Activated CD4-positive, CD25-positive, alpha-beta regulatory T cell treated with anti-CD3 and anti-CD28 coated beads, Interleukin-2, amount 50 U/mL, for 24 hours (primary cell): ENCODE results near the gene TXNDC17.
"Not testable (repeated sequence)": the region's sequence is repeated elsewhere in the genome, so short reads cannot be mapped to it uniquely, and the experiment has no call there.

Experiments
- ATAC-seq, 2 donors: fragments of 150-1000 bp; cut with Tn5 transposase; one replicate each; pipeline ENCODE4 v1.10.0; 2021; ENCODE audit warnings: mild to moderate bottlenecking in 1 of 2, moderate library complexity in 1 of 2

TXNDC17 gene

GRCh38 chr17:6640536-6641246, at the start of gene TXNDC17, which contains the start of gene KIAA0753:
Gene TXNDC17, plus strand, starts transcription at chr17:6641060. Its CDS starts 23 bp downstream, at chr17:6641083.
Gene KIAA0753, minus strand, starts transcription at chr17:6640711. Its CDS starts 5,608 bp downstream, at chr17:6635103.
- ATAC-seq = peak; percentile 82 to 85

GRCh38 chr17:6591599-6592158, 49.2 kb upstream of the TXNDC17 start:
- ATAC-seq = no peak

- ATAC-seq = no peak
These were observed 48.7 kb upstream of the TXNDC17 start for GRCh38 chr17:6592173-6592572.

GRCh38 chr17:6593371-6593770, 47.5 kb upstream of the TXNDC17 start:
- ATAC-seq = not testable (repeated sequence)

- no peak for ATAC-seq
These were observed 44.8 kb upstream of the TXNDC17 start for GRCh38 chr17:6596081-6596480.

GRCh38 chr17:6596511-6596910, 44.3 kb upstream of the TXNDC17 start:
- no peak for ATAC-seq

GRCh38 chr17:6596941-6597340, 43.9 kb upstream of the TXNDC17 start:
- no peak for ATAC-seq

- no peak for ATAC-seq
These were observed 43.1 kb upstream of the TXNDC17 start for GRCh38 chr17:6597727-6598126.

- ATAC-seq = no peak
These were observed 41.5 kb upstream of the TXNDC17 start for GRCh38 chr17:6599364-6599763.

- no peak for ATAC-seq
These were observed 38.7 kb upstream of the TXNDC17 start for GRCh38 chr17:6602141-6602540.

- ATAC-seq = no peak
These were observed 37.0 kb upstream of the TXNDC17 start for GRCh38 chr17:6603744-6604325.

- ATAC-seq = no peak
These were observed 35.7 kb upstream of the TXNDC17 start for GRCh38 chr17:6605142-6605541.

- ATAC-seq = no peak
These were observed 32.5 kb upstream of the TXNDC17 start for GRCh38 chr17:6608321-6608720.

- no peak for ATAC-seq
These were observed 30.8 kb upstream of the TXNDC17 start for GRCh38 chr17:6610011-6610410.

GRCh38 chr17:6611231-6611630, 29.6 kb upstream of the TXNDC17 start:
- ATAC-seq = no peak

- ATAC-seq = no peak
These were observed 16.9 kb upstream of the TXNDC17 start for GRCh38 chr17:6623941-6624340.

- ATAC-seq = no peak
These were observed 14.2 kb upstream of the TXNDC17 start for GRCh38 chr17:6626616-6627015.

- no peak for ATAC-seq
These were observed 13.8 kb upstream of the TXNDC17 start for GRCh38 chr17:6627019-6627418.

- no peak for ATAC-seq
These were observed 10.5 kb upstream of the TXNDC17 start for GRCh38 chr17:6630390-6630789.

GRCh38 chr17:6632530-6632929, 8.3 kb upstream of the TXNDC17 start:
- ATAC-seq = no peak

- no peak for ATAC-seq
These were observed 7.6 kb upstream of the TXNDC17 start for GRCh38 chr17:6633263-6633662.

- ATAC-seq = no peak
These were observed 4.8 kb upstream of the TXNDC17 start for GRCh38 chr17:6636105-6636504.

GRCh38 chr17:6636616-6637457, 4.0 kb upstream of the TXNDC17 start:
- ATAC-seq = no peak
